Measurements from ENCODE around the gene KANSL1L.
A peak's percentile ranks its signal among the peaks of the same experiment; 100 is the strongest.

The KANSL1L gene

DNA sequence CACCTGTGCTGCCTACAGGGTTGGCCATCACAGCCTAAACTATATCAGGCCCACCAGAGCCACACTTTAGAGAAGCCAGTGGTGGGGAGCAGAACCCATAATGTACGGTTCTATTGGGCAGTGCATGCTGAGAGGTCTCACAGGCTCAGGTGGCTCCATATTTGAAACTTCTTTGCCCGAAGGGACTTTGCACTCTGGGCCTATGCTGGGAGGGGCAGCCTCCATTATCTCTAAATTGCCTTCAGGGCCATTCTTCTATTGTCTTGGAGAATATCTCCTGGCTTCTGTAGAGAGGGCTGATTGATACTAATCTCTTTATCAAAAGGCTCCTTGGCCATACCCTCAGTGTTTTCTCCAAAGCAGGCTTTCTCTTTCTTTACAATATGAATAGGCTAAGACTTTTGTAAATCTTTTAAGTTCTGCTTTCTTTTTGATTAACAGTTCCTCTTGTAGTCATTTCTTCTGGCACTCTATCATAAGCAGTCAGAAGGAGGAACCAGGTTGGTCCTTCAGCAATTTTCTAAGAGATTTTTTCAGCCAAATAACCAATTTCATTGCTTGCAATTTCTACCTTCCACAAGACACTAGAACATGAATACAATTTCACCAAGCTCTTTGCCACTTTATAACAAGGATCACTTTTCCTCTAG lies 124.2 kb downstream of the KANSL1L start:
- no peaks in the 10 kb centered on the region for H3K27me3 ChIP-seq (ENCODE audit: insufficient read depth, poor library complexity, severe bottlenecking)
- TF ChIP-seq GABPA (IDR thresholded peaks at IDR 0.05; ENCODE audit: low read depth) (no peak), POLR2AphosphoS5 (IDR thresholded peaks at IDR 0.05; ENCODE audit: low read depth) (no peak), SPI1 (IDR thresholded peaks at IDR 0.05; ENCODE audit: borderline replicate concordance, low read depth) (peak; percentile 27; the same call in 1 of the 2 replicates)
- TF ChIP-seq, protein P1, sequence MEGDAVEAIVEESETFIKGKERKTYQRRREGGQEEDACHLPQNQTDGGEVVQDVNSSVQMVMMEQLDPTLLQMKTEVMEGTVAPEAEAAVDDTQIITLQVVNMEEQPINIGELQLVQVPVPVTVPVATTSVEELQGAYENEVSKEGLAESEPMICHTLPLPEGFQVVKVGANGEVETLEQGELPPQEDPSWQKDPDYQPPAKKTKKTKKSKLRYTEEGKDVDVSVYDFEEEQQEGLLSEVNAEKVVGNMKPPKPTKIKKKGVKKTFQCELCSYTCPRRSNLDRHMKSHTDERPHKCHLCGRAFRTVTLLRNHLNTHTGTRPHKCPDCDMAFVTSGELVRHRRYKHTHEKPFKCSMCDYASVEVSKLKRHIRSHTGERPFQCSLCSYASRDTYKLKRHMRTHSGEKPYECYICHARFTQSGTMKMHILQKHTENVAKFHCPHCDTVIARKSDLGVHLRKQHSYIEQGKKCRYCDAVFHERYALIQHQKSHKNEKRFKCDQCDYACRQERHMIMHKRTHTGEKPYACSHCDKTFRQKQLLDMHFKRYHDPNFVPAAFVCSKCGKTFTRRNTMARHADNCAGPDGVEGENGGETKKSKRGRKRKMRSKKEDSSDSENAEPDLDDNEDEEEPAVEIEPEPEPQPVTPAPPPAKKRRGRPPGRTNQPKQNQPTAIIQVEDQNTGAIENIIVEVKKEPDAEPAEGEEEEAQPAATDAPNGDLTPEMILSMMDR (IDR thresholded peaks at IDR 0.05; ENCODE audit: insufficient read depth, low read length): no peak
- TF ChIP-seq, protein P2, sequence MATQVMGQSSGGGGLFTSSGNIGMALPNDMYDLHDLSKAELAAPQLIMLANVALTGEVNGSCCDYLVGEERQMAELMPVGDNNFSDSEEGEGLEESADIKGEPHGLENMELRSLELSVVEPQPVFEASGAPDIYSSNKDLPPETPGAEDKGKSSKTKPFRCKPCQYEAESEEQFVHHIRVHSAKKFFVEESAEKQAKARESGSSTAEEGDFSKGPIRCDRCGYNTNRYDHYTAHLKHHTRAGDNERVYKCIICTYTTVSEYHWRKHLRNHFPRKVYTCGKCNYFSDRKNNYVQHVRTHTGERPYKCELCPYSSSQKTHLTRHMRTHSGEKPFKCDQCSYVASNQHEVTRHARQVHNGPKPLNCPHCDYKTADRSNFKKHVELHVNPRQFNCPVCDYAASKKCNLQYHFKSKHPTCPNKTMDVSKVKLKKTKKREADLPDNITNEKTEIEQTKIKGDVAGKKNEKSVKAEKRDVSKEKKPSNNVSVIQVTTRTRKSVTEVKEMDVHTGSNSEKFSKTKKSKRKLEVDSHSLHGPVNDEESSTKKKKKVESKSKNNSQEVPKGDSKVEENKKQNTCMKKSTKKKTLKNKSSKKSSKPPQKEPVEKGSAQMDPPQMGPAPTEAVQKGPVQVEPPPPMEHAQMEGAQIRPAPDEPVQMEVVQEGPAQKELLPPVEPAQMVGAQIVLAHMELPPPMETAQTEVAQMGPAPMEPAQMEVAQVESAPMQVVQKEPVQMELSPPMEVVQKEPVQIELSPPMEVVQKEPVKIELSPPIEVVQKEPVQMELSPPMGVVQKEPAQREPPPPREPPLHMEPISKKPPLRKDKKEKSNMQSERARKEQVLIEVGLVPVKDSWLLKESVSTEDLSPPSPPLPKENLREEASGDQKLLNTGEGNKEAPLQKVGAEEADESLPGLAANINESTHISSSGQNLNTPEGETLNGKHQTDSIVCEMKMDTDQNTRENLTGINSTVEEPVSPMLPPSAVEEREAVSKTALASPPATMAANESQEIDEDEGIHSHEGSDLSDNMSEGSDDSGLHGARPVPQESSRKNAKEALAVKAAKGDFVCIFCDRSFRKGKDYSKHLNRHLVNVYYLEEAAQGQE (IDR thresholded peaks at IDR 0.05; ENCODE audit: insufficient replicate concordance, low read depth): no peak
- no peak overlapping the region for H3K27ac ChIP-seq (replicated peaks)
- DNase-seq (ENCODE audit: low read depth in 1 of 2, low spot score in 1 of 2): no peak
- H3K4me3 ChIP-seq (replicated peaks; ENCODE audit: insufficient read depth, low read length): no peak overlapping the region

GRCh38 chr2:210038078-210038477 lies 133.1 kb downstream of the KANSL1L start:
- H3K4me3 ChIP-seq (replicated peaks; ENCODE audit: insufficient read depth, low read length): no peak overlapping the region
- no peak for DNase-seq (ENCODE audit: low read depth in 1 of 2, low spot score in 1 of 2)
- TF ChIP-seq SPI1 (IDR thresholded peaks at IDR 0.05; ENCODE audit: borderline replicate concordance, low read depth) (no peak), GABPA (IDR thresholded peaks at IDR 0.05; ENCODE audit: low read depth) (no peak), POLR2AphosphoS5 (IDR thresholded peaks at IDR 0.05; ENCODE audit: low read depth) (no peak)
- TF ChIP-seq, protein P1 (IDR thresholded peaks at IDR 0.05; ENCODE audit: insufficient read depth, low read length): no peak
- TF ChIP-seq, protein P2 (IDR thresholded peaks at IDR 0.05; ENCODE audit: insufficient replicate concordance, low read depth): no peak
- H3K27me3 ChIP-seq (ENCODE audit: insufficient read depth, poor library complexity, severe bottlenecking): no peaks in the 10 kb centered on the region
- no peak overlapping the region for H3K27ac ChIP-seq (replicated peaks)

DNA sequence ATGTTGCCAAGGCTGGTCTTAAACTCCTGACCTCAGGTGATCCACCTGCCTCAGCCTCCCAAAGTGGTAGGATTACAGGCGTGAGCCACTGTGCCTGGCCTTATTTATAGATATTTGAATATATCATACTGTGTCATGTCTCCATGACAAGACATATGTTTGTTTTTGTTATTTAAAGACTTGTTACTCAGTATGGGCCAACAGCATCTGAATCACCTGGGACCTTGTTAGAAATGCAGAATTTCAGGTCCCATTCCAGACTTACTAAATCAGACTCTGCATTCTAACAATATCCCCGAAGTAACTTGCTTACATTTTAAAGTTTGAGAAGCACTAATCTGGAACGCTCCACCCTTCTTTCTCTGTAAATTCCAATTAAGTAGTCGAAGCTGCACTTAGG lies 135.5 kb downstream of the KANSL1L start:
- Histone ChIP-seq H3K27ac (replicated peaks) (no peak overlapping the region), H3K27me3 (ENCODE audit: insufficient read depth, poor library complexity, severe bottlenecking) (no peaks in the 10 kb centered on the region), H3K4me3 (replicated peaks; ENCODE audit: insufficient read depth, low read length) (no peak overlapping the region)
- no peak for DNase-seq (ENCODE audit: low read depth in 1 of 2, low spot score in 1 of 2)
- TF ChIP-seq GABPA (IDR thresholded peaks at IDR 0.05; ENCODE audit: low read depth) (no peak), POLR2AphosphoS5 (IDR thresholded peaks at IDR 0.05; ENCODE audit: low read depth) (no peak), SPI1 (IDR thresholded peaks at IDR 0.05; ENCODE audit: borderline replicate concordance, low read depth) (no peak)
- TF ChIP-seq, protein P1 (IDR thresholded peaks at IDR 0.05; ENCODE audit: insufficient read depth, low read length): no peak
- TF ChIP-seq, protein P2 (IDR thresholded peaks at IDR 0.05; ENCODE audit: insufficient replicate concordance, low read depth): no peak
